Astrocyte of the spinal cord (primary cell): ENCODE measurements around the gene TRIM46.

Source experiments
- DNase-seq: peaks from one replicate; pipeline ENCODE4 v3.0.0; 2011; ENCODE audit warnings: low read depth, low spot score
- H3K4me3 ChIP-seq: 2 replicates; pipeline ENCODE4 v1.5.1; 2011; ENCODE audit warnings: low read depth, mild to moderate bottlenecking, low read length, moderate library complexity
- CTCF ChIP-seq: IDR thresholded peaks from 2 replicates; pipeline ENCODE4 v1.5.1; 2012; ENCODE audit warnings: low read depth, mild to moderate bottlenecking, low read length, inconsistent platforms
- in situ Hi-C: cut with HindIII; loops from 2 replicates; pipeline ENCODE4 v1.10.0; 2017; ENCODE audit warnings: low sequenced_read_pairs

The TRIM46 gene

DNA sequence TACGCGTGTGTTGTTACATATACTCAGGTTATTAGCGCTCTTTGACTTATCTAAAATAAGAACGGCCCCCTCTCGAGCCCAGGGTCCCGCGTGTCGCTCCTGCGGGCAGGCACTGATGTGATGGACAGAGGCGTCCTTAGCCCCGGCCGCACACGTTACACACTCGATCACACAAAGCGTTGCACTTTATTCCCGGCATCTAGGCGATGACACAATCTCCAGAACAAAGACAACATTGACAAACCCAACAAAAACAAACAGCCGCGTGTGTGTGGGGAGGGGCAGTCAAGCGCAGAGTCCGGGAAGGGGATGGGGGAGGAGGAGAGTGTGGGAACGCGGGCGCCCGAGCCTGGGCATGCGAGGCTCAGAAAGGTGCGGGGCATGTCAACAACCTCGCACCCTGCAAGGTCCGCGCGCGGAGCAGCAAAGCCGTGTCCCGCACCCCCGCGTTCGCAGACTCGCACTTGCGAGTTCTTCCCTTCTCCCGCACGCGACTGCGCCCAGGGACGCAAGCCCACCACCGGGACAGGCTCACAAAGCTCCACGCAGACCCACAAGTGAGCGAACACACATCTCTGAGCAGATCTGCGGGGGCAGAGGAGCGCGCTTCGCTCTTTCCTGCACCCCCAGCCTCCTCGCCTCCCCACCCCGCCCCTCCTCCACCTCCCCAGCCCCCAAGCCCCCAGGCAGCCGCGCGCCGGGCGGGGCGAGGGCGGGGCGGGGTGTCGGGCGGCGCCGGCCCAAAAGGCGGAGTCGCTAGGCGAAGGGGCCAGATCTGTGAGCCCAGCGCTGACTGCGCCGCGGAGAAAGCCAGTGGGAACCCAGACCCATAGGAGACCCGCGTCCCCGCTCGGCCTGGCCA is 46.3 kb upstream of the TRIM46 start, which contains the start of gene EFNA1:
Gene EFNA1 (plus strand): TSS at position 772 of the 862 bp plus-strand sequence. CDS start 102 bp downstream, outside the sequence.
- no peak for TF ChIP-seq CTCF
- in situ Hi-C loops = no loop called here
- peak; percentile 39 for DNase-seq
- peak within 1 kb of the TSS; percentile 45 for H3K4me3 ChIP-seq

GRCh38 chr1:155127967-155128754 is 45.5 kb upstream of the TRIM46 start:
- in situ Hi-C loops = no loop called here
- TF ChIP-seq CTCF = no peak
- H3K4me3 ChIP-seq = peak overlapping the region; percentile 45
- DNase-seq = no peak

- H3K4me3 ChIP-seq = no peak overlapping the region
- no peak for TF ChIP-seq CTCF
- no peak for DNase-seq
- in situ Hi-C loops = no loop called here
These were observed 44.7 kb upstream of the TRIM46 start for GRCh38 chr1:155128755-155129473.

- no peak overlapping the region for H3K4me3 ChIP-seq
- in situ Hi-C loops = no loop called here
- no peak for DNase-seq
- TF ChIP-seq CTCF = no peak
These were observed 43.2 kb upstream of the TRIM46 start for GRCh38 chr1:155130272-155131006.

DNA sequence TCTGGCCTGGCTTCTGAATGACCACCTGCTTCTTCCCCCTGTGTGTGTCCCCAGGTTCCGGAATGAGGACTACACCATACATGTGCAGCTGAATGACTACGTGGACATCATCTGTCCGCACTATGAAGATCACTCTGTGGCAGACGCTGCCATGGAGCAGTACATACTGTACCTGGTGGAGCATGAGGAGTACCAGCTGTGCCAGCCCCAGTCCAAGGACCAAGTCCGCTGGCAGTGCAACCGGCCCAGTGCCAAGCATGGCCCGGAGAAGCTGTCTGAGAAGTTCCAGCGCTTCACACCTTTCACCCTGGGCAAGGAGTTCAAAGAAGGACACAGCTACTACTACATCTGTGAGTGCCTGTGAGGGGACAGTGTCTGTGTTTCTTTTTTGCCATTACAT is 42.4 kb upstream of the TRIM46 start:
- H3K4me3 ChIP-seq = no peak overlapping the region
- no peak for TF ChIP-seq CTCF
- in situ Hi-C loops = no loop called here
- DNase-seq = no peak

- no peak overlapping the region for H3K4me3 ChIP-seq
- in situ Hi-C loops = no loop called here
- no peak for TF ChIP-seq CTCF
- no peak for DNase-seq
These were observed 41.8 kb upstream of the TRIM46 start for GRCh38 chr1:155131856-155132255.
